GM12874 (cell line): ENCODE measurements around the gene PCID2.

Experiments used
- TF ChIP-seq, protein P1 (sequence below): IDR thresholded peaks from 2 replicates; pipeline ENCODE4 v1.5.1; 2011; ENCODE audit warnings: low read depth, mild to moderate bottlenecking, control low read depth, low read length, moderate library complexity; ENCODE audit not compliant: insufficient read depth

Gene PCID2

DNA sequence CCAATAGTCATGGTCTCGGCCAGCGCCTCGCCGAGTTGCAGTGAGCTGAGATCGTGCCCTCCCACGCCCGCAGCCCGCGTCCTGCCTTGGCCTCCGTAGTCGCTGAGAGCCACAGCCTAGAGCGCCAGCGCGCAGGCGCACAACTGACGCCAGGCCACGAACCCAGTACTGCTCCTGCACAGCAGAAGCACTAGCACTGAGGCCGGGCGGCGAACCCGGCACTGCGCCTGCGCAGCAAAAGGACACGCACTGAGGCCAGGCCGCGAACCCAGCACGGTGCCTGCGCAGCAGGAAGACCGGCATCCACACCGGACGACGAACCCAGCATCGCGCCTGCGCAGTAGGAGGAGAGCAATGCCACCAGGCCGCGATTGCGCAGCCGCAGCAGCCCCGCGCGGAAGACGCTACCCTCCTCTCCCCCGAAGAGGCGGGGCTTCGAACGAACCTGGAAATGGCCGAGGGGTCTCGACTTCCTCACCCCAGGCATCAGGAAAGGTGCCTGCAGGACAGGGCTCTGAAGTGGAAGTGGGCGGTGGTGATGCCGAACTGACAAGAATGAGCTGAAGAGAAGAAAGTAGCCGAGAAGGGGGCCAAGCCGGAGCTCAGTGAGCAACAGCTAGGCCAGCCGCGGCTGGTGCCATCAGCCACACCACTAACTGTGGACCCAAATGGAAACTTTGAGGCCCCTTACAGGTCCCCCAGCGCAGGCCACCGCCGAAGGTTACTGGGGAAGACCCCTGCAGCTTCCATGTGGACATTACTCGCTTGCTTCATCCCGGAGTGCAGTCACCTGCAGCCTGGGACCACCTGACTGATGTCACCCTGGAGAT, 78.3 kb downstream of the PCID2 start:
- TF ChIP-seq, protein P1, sequence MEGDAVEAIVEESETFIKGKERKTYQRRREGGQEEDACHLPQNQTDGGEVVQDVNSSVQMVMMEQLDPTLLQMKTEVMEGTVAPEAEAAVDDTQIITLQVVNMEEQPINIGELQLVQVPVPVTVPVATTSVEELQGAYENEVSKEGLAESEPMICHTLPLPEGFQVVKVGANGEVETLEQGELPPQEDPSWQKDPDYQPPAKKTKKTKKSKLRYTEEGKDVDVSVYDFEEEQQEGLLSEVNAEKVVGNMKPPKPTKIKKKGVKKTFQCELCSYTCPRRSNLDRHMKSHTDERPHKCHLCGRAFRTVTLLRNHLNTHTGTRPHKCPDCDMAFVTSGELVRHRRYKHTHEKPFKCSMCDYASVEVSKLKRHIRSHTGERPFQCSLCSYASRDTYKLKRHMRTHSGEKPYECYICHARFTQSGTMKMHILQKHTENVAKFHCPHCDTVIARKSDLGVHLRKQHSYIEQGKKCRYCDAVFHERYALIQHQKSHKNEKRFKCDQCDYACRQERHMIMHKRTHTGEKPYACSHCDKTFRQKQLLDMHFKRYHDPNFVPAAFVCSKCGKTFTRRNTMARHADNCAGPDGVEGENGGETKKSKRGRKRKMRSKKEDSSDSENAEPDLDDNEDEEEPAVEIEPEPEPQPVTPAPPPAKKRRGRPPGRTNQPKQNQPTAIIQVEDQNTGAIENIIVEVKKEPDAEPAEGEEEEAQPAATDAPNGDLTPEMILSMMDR, result no peak

DNA sequence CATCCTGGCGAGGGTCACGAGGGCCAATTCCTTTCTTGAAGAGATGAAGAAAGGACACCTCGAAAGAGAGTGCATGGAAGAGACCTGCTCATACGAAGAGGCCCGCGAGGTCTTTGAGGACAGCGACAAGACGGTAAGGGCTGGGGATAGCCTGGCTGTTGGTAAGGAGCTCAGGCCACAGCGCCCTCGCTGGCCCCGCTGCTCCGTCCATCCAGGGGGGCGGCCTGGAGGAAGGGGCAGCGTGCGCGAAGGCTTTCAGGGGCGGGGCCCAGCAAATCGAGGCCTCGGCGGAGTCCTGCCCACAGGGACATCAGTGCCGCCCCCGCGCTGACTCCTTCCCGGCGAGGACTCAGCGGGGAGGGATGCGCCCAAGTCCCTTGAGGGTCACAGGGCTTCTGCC, 79.0 kb downstream of the PCID2 start:
- TF ChIP-seq, protein P1, result no peak
